GM18505 (cell line): ENCODE data around the gene SAMHD1.
"Not testable (repeated sequence)": the region's sequence is repeated elsewhere in the genome, so short reads cannot be mapped to it uniquely, and the experiment has no call there.

Experiments
- ATAC-seq: cut with Tn5 transposase; IDR thresholded peaks from one replicate; pipeline ENCODE4 v1.9.1; 2021; ENCODE audit not compliant: unreplicated experiment
- POLR2A ChIP-seq: IDR thresholded peaks from 4 replicates; pipeline ENCODE4 v1.6.1; 2011; ENCODE audit warnings: borderline replicate concordance; ENCODE audit not compliant: insufficient read depth, insufficient read length; ENCODE audit errors: extremely low read depth

Gene SAMHD1

DNA sequence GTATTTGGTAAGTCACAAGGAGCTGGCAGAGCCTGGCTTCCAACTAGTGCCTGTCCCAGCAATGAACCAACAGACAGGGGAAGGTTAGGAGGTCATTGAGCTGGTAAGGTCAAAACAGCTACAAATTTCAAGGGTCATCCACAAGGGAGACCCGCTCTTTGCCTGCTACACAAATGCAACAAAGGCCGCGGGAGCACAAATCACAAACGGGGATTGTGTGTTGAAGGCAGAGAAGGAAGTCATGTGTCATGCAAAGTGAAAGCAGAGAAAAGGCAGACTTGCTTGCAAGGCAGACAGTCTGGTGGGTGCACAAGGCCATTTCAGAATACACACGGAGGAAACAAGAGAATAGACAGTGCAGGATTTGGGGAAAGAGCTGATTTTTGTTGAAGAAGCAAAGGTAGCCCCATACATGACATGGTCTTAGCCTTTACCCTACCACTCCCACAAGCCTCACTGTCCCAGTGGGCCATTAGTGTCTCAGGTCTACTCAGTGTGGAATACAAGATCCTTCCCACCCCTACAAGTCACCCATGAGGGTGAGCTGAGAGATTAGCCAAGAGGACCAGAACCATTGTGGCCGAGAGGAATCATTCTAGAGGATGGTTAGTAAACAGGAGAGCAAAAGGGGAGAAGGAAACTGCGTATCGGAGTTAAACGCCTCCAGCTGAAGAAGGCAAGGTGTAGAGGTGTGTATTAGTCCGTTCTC, 18.1 kb upstream of the SAMHD1 start:
- no peak for TF ChIP-seq POLR2A
- no peak for ATAC-seq

DNA sequence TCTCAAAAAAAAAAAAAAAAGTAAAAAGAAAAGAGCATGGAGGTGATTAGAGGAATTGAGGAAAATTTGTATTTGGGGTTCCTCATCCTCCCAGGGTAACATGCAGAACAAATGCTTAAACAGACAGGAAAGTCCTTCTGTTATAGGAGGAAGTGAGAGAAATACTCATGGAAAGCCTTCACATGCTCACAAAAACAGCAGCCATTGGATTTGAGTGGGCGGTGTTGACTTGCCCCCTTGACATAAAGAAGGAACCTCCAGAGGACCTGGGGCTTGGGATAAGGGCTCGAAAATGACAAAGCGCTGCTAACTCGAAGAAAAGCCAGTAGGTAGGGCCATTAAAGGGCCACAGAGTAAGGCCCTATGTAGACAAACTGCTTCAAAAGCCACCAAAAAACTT, 17.5 kb upstream of the SAMHD1 start:
- TF ChIP-seq POLR2A: no peak
- ATAC-seq: no peak

DNA sequence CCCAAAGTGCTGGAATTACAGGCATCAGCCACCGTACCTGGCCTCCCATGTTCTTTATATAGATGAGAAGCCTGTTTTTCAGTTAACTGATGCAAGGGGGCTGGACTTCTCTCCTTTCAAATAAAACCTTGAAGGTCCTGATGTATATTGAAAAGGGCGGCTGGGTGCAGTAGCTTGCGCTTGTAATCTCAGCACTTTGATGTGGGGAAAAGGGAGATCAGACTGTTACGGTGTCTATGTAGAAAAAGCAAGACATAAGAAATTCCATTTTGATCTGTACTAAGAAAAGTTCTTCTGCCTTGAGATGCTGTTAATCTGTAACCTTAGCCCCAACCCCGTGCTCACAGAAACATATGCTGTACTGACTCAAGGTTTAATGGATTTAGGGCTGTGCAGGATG, 16.1 kb upstream of the SAMHD1 start:
- ATAC-seq: no peak
- no peak for TF ChIP-seq POLR2A

DNA sequence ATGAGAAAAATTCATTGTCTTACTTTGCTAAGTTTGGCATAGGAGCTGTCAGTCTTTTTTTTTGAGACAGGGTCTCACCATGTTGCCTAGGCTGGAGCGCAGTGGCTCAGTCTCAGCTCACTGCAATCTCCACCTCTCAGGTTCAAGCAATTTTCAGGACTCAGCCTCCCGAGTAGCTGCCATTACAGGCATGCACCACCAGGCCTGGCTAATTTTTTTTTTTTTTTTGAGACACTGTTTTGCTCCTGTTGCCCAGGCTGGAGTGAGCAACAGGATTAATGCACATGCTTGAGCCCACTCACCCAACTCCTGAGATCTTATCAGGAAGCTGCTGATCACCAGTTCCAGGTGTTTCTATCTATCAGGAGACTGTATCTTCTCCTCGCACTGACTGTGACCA, 15.5 kb upstream of the SAMHD1 start:
- ATAC-seq: not testable (repeated sequence)

DNA sequence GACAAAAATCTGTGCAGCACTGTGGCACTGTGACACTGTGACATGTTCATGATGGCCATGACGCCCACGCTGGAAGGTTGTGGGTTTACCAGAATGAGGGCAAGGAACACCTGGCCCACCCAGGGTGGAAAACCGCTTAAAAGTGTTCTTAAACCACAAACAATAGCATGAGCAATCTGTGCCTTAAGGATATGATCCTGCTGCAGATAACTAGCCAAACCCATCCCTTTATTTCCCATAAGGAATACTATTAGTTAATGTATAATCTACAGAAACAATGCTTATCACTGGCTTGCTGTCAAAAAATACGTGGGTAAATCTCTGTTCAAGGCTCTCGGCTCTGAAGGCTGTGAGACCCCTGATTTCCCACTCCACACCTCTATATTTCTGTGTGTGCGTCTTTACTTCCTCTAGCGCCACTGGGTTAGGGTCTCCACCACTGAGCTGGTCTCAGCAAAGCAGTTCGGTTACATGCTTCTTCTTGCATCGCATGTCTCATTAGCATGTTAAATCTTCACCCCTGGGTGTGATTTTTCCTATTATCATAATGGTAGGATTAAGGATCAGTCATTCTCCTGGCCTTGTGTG, 10.9 kb upstream of the SAMHD1 start:
- not testable (repeated sequence) for ATAC-seq

DNA sequence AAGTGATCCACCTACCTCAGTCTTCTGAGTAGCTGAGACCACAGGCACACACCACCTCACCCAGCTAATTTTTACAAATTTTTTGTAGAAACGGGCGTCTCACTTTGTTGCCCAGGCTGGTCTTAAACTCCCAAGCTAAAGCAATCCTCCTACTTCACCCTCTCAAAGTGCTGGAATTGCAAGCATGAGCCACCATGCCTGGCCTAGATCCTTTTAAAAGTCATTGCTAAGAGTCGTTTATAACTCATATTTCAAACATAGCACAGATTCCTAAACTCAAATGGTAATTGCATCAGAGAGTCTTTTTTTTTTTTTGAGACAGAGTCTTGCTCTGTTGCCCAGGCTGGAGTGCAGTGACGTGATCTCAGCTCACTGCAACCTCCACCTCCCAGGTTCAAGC, 7.7 kb upstream of the SAMHD1 start:
- no peak for TF ChIP-seq POLR2A
- ATAC-seq: no peak

DNA sequence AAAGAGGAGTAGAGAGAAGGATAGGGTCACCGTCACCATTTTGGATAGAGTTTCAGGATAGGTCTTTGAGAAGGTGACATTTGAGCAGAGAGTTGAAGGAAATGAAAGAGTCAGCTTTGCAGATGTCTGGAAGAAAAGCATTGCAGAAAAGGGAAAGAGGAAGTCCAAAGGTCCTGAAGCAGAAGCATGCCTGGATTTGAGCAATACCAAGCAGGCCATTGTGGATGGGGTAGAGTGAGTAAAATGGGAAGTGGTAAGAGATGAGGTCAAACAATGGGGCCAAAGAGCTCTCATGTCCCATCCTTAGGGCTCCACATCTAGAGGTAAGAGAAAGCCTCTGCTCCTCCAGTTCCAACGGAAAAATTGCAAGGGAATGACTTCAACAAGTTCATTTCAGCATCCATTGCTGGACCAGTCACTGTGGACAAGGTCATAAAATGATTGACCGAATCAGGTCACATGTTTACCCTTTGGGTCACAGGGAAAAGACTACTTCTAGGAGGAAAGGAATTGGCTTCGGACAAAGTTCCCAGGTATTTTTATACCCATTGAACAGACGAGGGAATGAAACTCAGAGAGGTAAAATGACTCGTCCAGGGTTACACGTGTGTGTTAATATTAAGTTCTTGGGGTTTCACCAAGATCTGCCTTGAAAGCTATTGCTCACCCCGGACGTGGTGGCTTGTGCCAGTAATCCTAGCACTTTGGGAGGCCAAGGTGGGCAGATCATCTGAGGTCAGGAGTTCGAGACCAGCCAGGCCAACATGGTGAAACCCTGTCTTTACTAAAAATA, 6.6 kb upstream of the SAMHD1 start:
- TF ChIP-seq POLR2A: no peak
- no peak for ATAC-seq

DNA sequence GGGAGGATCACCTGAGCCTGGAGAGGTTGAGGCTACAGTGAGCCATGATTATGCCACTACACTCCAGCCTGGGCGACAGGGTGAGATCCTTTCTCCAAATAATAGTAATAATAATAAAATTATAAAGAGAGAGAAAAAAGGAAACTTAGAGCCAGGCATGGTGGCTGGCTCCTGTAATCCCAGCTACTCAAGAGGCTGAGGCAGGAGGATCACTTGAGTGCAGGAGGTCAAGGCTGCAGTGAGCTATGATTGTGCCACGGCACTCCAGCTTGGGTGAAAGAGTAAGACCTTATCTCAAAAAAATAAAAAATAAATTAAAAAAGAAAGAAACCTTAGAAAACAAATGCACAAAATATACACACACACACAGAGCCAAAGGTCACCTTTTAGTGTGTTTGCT, 5.2 kb upstream of the SAMHD1 start:
- ATAC-seq: no peak
- no peak for TF ChIP-seq POLR2A

DNA sequence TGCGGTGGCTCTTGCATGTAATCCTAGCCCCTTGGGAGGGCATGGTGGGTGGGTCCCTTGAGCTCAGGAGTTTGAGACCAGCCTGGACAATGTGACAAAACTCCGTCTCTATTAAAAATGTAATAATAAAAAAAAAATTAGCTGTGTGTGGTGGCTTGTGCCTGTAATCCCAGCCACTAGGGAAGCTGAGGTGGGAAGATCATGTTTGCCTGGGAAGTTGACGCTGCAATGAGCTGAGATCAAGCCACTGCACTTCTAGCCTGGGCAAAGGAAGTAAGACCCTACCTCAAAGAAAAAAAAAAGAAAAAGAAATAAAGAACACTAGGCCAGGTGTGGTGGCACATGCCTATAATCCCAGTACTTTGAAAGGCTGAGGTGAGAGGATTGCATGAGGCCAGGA, 4.5 kb upstream of the SAMHD1 start:
- TF ChIP-seq POLR2A: no peak
- no peak for ATAC-seq

DNA sequence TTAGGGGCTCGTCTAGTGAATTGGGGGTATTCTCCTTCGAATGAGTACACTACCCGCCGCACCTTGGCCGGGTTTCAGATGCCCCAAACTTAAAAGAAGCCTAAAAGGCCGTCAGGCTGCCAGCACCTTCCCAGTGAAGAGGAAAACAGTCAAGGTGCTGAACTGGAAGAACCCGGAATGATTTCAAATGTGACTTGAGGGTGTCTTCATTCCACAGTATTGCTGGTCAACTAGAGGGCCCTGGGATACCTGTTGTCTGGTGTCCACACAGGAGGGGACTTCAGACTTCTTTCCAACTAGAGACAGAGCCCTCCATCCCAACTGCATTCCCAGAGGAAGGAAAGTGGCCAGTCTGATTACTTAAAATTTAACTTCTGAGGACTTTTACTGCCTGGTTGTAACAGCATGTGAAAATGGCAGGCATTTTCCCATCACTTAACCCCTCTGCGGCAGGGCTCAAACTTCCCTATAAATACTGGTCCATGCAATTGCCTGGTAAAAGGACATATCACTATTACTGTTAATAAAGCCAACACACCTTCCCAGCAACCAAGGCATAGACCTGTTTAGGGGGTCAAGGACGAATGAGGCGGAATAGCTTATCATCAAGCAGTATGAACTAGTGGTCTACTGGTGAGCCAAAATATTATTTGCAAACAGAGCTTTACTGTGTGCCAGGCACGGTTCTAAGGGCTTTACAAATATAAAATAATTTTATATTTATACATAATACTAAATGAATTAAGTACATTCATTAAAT, 651 bp upstream of the SAMHD1 start:
- no peak for ATAC-seq
- no peak for TF ChIP-seq POLR2A

DNA sequence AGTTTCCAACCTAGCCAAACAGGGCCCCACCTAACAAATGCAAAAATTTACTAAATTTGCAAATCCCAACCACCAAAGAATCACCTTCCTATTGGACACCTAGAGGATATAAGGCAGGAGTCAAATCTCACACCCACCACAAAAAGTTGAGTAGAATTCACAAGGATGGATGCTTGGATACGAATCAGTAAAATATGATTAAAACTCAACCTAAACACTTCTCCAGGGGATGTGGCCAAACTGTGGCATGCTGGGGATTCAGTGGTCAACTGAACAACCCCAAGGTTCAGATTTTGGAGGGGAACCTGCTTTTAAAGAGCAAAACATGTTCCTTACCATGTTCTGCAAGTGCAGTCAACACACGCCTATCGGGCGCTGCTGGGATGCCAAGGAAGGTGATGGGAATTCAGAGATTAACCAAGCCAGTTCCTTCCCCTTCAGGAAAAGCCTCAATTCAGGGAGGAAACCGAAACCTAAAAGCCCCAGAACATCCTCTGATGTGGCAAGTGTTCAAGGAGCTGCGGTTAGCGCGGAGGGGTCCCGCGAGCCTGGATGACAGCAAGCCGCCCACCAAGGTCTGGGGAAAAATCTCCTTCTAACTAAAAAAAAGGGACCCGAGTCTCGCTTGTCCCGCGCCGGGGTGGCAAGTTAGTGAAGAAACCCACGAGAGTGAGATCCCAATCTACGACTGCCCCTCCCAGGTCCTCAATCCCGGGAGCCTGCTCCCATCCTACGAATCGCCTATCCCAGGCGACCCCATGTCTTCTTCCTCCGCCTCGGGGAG, 902 bp downstream of the SAMHD1 start:
- no peak for ATAC-seq
- TF ChIP-seq POLR2A: peak; percentile 32

DNA sequence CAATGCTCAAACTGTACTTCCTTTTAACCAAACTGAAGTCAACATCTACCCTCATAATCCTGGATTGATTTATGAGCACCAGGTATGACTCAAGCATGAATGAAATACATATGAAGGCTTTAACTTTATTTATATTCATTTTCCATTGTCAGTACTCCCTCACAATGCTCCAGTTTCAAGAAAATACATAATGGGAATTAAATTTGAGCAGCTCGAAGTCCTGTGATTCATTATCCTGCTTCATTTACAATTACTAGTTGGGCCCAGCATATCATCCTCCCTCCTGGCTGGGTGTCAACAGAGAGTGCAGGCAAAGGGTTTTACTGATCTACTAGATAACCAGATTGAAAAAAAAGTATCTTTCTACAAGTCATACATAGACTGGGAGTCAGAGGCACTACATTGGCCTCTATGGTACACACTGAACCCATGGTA, 10.1 kb downstream of the SAMHD1 start:
- TF ChIP-seq POLR2A: no peak
- ATAC-seq: no peak

DNA sequence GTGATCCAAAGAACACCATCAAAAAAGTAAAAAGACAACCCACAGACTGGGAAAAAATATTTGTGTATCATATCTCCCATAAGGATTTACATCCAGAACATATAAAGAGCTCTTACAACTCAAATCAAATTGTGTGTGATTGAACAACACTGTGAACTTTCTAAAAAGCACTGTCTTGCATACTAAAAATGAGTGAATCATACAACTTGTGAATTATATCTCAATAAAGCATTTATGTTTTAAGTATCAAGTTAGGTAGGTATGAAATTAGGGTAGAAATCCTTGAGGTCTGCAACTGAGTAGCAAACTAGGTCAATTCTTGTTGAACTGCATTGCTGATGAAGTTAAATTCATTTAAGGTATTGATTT, 14.1 kb downstream of the SAMHD1 start:
- TF ChIP-seq POLR2A: no peak
- no peak for ATAC-seq

DNA sequence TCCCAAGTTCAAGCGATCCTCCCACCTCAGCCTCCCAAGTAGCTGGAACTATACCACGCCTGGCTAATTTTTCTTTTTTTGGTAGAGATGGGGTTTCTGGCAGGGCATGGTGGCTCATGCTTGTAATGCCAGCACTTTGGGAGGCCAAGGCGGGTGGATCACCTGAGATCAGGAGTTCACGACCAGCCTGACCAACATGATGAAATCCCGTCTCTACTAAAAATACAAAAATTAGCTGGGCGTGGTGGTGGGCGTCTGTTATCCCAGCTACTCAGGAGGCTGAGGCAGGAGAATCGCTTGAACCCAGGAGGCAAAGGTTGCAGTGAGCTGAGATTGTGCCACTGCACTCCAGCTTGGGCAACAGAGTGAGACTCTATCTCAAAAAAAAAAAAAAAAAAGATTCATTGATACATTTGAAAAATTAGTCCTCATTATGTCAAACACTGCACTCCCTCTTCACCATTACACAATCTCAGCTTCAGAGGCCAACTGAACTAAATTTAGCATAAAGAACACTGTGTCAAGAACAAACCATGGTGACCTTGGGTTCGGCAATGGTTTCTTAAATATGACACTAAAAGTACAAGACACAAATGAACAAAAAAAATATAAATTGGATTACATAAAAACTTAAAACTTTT, 14.6 kb downstream of the SAMHD1 start:
- ATAC-seq: not testable (repeated sequence)
